Measurements from ENCODE around the gene COMTD1. TPM values are rescaled to one million over a fixed set of nuclear protein-coding genes. Genes with fewer than 3 reads are reported as not detected.

COMTD1 gene
- total RNA-seq, 1 donor from 2014 or later: 5.0 TPM

GRCh38 chr10:75245354-75246250 is 9.8 kb upstream of the COMTD1 start:
- no peak for DNase-seq

- no peak for DNase-seq
Measured at GRCh38 chr10:75244487-75245353, 9.0 kb upstream of the COMTD1 start.

DNA sequence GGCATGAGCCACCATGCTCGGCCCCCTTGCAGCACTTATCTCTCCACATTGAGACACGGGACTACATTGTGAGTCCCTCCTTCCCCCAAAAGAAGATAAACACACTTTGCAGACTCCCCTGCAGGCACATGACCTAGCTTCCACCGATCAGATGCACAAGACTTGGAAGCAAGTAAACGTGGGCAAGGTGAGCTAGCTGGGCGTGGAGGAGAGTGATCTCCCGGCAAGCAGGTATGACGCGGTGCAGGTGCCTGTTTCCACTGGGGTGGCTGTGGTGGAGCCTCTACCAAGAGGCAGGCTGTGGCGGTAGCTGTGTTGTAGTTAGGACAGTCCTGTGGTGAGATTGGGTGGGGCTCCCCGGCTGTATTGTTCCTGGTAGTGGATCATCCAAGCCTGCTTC is 7.7 kb upstream of the COMTD1 start:
- no peak for DNase-seq

DNA sequence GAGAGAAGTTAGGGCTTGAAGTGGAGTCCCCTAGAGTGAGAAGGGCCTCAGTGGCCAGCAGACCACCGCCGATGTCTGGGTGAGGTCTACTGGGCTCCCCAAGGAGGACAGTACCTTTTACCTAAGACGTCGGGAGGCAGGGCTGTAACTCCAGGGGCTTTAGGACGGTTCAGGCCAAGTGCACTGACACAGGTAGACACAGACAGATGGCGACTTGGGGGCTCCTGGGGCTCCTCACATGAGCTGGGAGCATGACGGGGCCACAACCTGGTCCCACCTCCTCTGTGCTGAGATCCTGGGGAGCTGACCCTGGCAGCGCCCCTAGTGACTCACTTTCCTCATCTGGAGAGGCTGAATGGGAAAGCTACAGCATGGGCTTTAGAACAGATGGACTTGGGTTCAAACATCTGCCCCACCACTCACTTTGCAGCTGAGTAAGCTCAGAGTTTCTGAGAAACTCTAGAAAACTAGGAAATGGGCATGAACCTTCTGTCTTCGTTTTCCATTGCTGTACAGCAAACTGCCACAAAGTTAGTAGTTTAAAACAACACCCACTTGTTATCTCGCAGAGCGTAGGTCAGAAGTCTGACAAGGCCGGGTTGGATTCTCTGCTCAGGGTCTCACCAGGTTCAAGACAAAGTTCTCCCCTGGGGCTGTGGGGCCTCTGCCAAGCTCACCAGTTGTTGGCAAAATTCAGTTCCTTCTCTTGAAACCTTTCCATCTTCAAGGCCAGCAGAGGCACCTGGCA is 4.7 kb upstream of the COMTD1 start:
- no peak for DNase-seq

- DNase-seq: peak; percentile 27
Measured at GRCh38 chr10:75239096-75239790, 3.5 kb upstream of the COMTD1 start.

DNA sequence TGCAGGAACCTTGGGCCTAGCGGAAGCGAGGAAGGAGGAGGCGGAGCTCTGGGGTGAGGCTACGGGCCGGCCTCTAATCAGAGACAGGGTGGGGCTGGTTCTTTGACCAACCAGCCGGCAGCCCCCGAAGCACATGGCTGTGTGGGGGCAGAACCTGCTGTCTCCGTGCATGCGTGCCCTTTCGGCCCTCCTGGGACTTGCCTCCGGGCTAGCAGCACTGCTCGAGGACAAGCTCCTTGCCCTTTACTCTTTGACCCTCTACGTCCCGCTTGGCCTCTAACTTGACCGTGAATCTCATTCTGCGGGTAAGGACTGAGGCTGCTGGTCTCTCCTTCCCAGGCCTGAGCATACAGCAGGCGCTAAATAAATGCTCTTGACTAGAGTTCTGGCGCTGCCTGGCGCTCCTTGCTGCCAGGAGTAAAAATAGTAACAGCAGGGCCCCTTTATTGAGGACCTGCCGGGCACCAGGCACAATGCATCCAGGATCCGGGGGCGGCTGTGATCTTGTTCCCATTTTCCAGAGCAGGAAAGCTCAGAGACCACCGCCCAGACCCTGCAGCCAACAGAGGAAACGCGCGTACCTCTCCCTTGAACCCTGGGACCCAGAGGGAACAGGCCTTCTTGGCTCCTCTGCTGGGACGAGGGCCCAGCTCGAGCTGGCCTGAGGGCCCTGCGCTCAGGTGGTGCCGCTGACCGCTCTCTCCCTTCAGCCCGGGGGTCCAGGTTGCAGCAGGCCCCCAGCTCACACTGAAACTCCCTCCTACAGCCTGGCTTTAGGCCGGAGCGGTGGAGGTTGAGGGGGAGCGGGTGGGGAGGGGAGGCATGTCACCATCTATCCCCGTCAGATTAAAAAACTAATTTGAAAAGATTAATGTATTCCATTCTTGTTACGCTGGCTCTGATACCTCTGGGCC is 2.7 kb upstream of the COMTD1 start:
- no peak for DNase-seq

GRCh38 chr10:75236178-75236825 is 545 bp upstream of the COMTD1 start:
- DNase-seq: no peak

DNA sequence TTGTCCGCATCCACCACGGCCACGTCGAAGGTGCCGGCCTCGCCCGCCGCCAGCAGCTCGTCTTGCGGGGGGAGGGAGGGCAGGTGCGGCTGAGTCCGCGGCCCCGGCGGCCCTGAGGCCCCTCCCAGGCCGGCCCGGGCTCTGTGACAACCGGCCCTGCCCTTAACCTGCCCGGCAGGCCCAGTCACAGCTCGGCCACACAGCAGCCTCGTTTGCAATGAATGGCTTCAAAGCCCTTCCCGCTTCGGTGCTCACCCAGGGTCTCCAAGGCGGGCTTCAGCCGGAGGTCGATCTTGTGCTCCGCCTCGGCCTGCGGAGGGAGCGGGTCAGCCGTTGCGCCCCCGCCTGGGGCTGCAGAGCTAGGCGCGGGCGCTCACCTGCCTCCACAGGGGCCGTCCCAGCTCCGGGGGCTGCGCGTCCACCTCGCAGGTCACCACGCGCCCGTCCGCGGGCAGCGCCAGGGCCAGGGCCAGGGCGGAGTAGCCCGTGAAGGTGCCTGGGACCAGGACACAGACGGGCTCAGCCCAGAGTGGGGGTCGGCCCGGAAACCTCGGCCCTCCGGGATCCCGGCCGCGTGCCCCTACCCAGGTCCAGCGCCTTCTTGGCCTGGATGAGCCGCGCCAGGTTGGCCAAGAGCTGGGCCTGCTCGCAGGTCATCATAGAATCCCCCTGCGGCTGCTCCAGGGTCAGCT is 928 bp downstream of the COMTD1 start:
- DNase-seq: no peak

DNA sequence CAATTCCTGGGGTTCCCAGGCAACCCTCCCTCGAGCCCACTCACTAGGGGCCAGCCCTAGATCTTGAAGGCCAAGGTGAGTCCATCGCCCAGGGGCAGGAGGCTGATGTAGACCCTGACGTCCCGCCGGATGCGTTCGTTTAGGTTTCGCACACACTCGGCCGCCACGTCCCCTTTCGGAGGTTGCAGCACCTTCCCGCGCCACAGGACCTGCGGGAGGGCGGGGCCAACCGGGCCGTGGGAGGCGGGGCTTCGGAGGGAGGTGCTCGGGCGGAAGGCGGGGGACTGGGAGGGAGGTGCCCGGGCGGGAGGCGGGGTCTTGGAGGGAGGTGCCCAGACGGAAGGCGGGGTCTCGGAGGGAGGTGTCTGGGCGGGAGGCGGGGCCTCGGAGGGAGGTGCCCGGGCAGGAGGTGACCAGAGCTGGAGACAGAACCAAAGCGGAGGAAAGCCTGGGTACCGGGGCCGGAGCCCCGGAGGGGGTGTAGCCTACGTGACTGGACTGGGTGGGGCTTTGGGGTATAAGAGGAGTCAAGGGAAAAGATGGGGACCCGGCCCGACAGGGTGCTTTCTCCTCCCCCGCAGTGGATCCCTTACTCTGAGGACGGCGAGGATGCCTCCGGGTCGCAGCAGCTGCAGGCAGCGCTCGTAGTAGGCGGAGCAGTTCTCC is 1.6 kb downstream of the COMTD1 start:
- DNase-seq: peak; percentile 53

GRCh38 chr10:75233444-75234016 is 2.2 kb downstream of the COMTD1 start:
- no peak for DNase-seq

GRCh38 chr10:75231672-75232581 is 3.8 kb downstream of the COMTD1 start:
- no peak for DNase-seq

- peak; percentile 58 for DNase-seq
Measured at GRCh38 chr10:75230600-75231038, 5.1 kb downstream of the COMTD1 start.

DNA sequence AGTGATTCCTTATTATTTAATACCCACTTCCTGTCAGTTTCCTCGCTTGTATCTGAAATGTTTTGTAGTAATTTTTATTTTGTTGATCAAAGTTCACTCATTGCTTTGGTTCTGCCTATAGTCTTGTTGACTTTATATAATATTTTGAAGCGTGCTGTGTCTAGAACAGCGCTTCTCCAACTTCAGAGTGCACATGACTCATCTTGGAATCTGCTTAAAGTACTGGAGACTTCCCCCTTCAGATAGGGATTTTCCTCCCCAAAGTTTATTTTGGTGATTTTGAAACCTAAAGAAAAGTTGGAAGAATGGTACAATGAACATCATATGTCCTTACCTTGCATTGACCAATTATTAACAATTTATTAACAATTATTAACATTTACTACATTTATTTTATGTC is 5.8 kb downstream of the COMTD1 start:
- DNase-seq: no peak

- DNase-seq: no peak
Measured at GRCh38 chr10:75228834-75229233, 6.9 kb downstream of the COMTD1 start.

GRCh38 chr10:75228278-75228677 is 7.5 kb downstream of the COMTD1 start:
- no peak for DNase-seq

DNA sequence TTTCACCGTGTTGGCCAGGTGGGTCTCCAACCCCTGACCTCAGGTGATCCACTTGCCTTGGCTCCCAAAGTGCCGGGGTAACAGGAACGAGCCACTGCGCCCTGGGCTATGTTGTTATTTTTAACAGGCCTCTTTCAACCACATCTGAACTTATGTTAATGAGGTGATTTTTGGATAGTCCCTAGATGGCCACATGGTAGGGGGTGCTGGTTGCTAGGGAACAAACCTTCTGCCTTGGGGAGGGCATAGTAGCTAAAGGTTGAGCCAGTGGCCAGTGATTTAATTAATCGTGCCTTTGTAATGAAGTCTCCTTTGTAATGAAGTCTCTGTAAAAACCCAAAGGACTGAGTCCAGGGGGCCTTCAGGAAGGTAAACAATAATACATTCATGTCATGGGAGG is 9.1 kb downstream of the COMTD1 start:
- no peak for DNase-seq

- no peak for DNase-seq
Measured at GRCh38 chr10:75226095-75226494, 9.7 kb downstream of the COMTD1 start.
